IPS-18c (cell line): ENCODE results near the gene TBXAS1.

Source experiments
- H3K4me3 ChIP-seq: 2 replicates; pipeline ENCODE4 v1.7.0; 2013; ENCODE audit warnings: low read depth, mild to moderate bottlenecking, low read length, moderate library complexity; ENCODE audit not compliant: insufficient read depth
- H3K9me3 ChIP-seq: one replicate; pipeline ENCODE4 v1.6.1; 2013; ENCODE audit warnings: mild to moderate bottlenecking, low read length, moderate library complexity; ENCODE audit not compliant: control insufficient read depth, insufficient read depth

TBXAS1 gene

GRCh38 chr7:140026935-140027334 lies 197.9 kb downstream of the TBXAS1 start:
- no peak overlapping the region for H3K4me3 ChIP-seq
- no peaks in the 10 kb centered on the region for H3K9me3 ChIP-seq

- Histone ChIP-seq H3K9me3 (no peaks in the 10 kb centered on the region), H3K4me3 (no peak overlapping the region)
Measured at GRCh38 chr7:140027858-140028257, 198.8 kb downstream of the TBXAS1 start.

GRCh38 chr7:140028311-140028710 lies 199.2 kb downstream of the TBXAS1 start:
- no peaks in the 10 kb centered on the region for H3K9me3 ChIP-seq
- H3K4me3 ChIP-seq: no peak overlapping the region

- no peak overlapping the region for H3K4me3 ChIP-seq
- no peaks in the 10 kb centered on the region for H3K9me3 ChIP-seq
Measured at GRCh38 chr7:140029072-140029471, 200.0 kb downstream of the TBXAS1 start.

- Histone ChIP-seq H3K4me3 (no peak overlapping the region), H3K9me3 (no peaks in the 10 kb centered on the region)
Measured at GRCh38 chr7:140031364-140031763, 202.3 kb downstream of the TBXAS1 start.

GRCh38 chr7:140033036-140033435 lies 204.0 kb downstream of the TBXAS1 start:
- H3K9me3 ChIP-seq: no peaks in the 10 kb centered on the region
- H3K4me3 ChIP-seq: no peak overlapping the region

GRCh38 chr7:140033779-140034363 lies 204.8 kb downstream of the TBXAS1 start:
- H3K4me3 ChIP-seq: no peak overlapping the region
- no peaks in the 10 kb centered on the region for H3K9me3 ChIP-seq

- H3K9me3 ChIP-seq: peaks cover 4% of the 10 kb centered on the region
Measured at GRCh38 chr7:140034421-140034820, 205.4 kb downstream of the TBXAS1 start.

GRCh38 chr7:140035400-140036223 lies 206.5 kb downstream of the TBXAS1 start:
- Histone ChIP-seq H3K4me3 (no peak overlapping the region), H3K9me3 (peaks cover 4% of the 10 kb centered on the region)

More at GRCh38 chr7:140034421-140034820, 205.4 kb downstream of the TBXAS1 start:
- H3K4me3 ChIP-seq: no peak overlapping the region

GRCh38 chr7:140036224-140036962 lies 207.3 kb downstream of the TBXAS1 start:
- Histone ChIP-seq H3K9me3 (peaks cover 4% of the 10 kb centered on the region), H3K4me3 (no peak overlapping the region)

GRCh38 chr7:140039066-140039465 lies 210.0 kb downstream of the TBXAS1 start:
- peaks cover 4% of the 10 kb centered on the region for H3K9me3 ChIP-seq
- no peak overlapping the region for H3K4me3 ChIP-seq

GRCh38 chr7:140039896-140040295 lies 210.8 kb downstream of the TBXAS1 start:
- H3K4me3 ChIP-seq: no peak overlapping the region
- H3K9me3 ChIP-seq: peaks cover 4% of the 10 kb centered on the region

GRCh38 chr7:140041659-140042385 lies 212.8 kb downstream of the TBXAS1 start:
- Histone ChIP-seq H3K4me3 (no peak overlapping the region), H3K9me3 (peaks cover 4% of the 10 kb centered on the region)

GRCh38 chr7:140042386-140042670 lies 213.3 kb downstream of the TBXAS1 start:
- H3K4me3 ChIP-seq: no peak overlapping the region
- peaks cover 4% of the 10 kb centered on the region for H3K9me3 ChIP-seq

GRCh38 chr7:140044251-140044650 lies 215.2 kb downstream of the TBXAS1 start:
- H3K4me3 ChIP-seq: no peak overlapping the region
- H3K9me3 ChIP-seq: peaks cover under 1% of the 10 kb centered on the region

GRCh38 chr7:140045697-140046096 lies 216.6 kb downstream of the TBXAS1 start:
- Histone ChIP-seq H3K9me3 (no peaks in the 10 kb centered on the region), H3K4me3 (no peak overlapping the region)

- H3K4me3 ChIP-seq: no peak overlapping the region
- no peaks in the 10 kb centered on the region for H3K9me3 ChIP-seq
Measured at GRCh38 chr7:140047197-140047596, 218.1 kb downstream of the TBXAS1 start.
